MM.1S (cell line): Measurements from ENCODE around the gene MBD5.
A peak's percentile ranks its signal among the peaks of the same experiment; 100 is the strongest.

ENCODE experiments used
- DNase-seq: peaks from one replicate; pipeline ENCODE4 v3.0.0-alpha.2; 2015
- H2AFZ ChIP-seq: fragments of 300-600 bp; sonication (generic); 2 replicates; pipeline ENCODE4 v1.6.0; 2016; ENCODE audit warnings: antibody characterized with exemption, low read length
- H3F3A ChIP-seq: fragments of 300-600 bp; sonication (generic); 2 replicates; pipeline ENCODE4 v1.6.1; 2016; ENCODE audit warnings: mild to moderate bottlenecking, antibody characterized with exemption, low read length, moderate library complexity, mixed read lengths; ENCODE audit not compliant: insufficient read depth
- H3K27ac ChIP-seq: fragments of 300-600 bp; sonication (generic); 2 replicates; pipeline ENCODE4 v1.5.1; 2016; ENCODE audit warnings: mild to moderate bottlenecking, low read length
- H3K27me3 ChIP-seq: fragments of 300-600 bp; sonication (generic); replicated peaks from 2 replicates; pipeline ENCODE4 v1.6.0; 2016; ENCODE audit warnings: low read length; ENCODE audit not compliant: insufficient read depth
- H3K36me3 ChIP-seq: fragments of 300-600 bp; sonication (generic); replicated peaks from 2 replicates; pipeline ENCODE4 v1.6.1; 2016; ENCODE audit warnings: mild to moderate bottlenecking, low read length, mixed read lengths; ENCODE audit not compliant: insufficient read depth
- H3K4me1 ChIP-seq: fragments of 300-600 bp; sonication (generic); 2 replicates; pipeline ENCODE4 v1.6.1; 2016; ENCODE audit warnings: low read length, mixed read lengths
- H3K4me2 ChIP-seq: fragments of 300-600 bp; sonication (generic); 2 replicates; pipeline ENCODE4 v1.6.0; 2016; ENCODE audit warnings: low read depth, low read length
- H3K4me3 ChIP-seq: fragments of 300-600 bp; sonication (generic); 2 replicates; pipeline ENCODE4 v1.5.1; 2016; ENCODE audit warnings: low read length, mixed read lengths
- H3K79me2 ChIP-seq: fragments of 300-600 bp; sonication (generic); 2 replicates; pipeline ENCODE4 v1.6.1; 2016; ENCODE audit warnings: mixed run types, low read length, mixed read lengths
- H3K9ac ChIP-seq: fragments of 300-600 bp; sonication (generic); 2 replicates; pipeline ENCODE4 v1.6.1; 2016; ENCODE audit warnings: low read length, mixed read lengths
- H3K9me2 ChIP-seq: fragments of 300-600 bp; sonication (generic); replicated peaks from 2 replicates; pipeline ENCODE4 v1.6.1; 2016; ENCODE audit warnings: mild to moderate bottlenecking, low read length, mixed read lengths; ENCODE audit not compliant: insufficient read depth
- H3K9me3 ChIP-seq: fragments of 300-600 bp; sonication (generic); replicated peaks from 2 replicates; pipeline ENCODE4 v1.6.1; 2016; ENCODE audit warnings: mild to moderate bottlenecking, low read length, mixed read lengths; ENCODE audit not compliant: insufficient read depth
- H4K20me1 ChIP-seq: fragments of 300-600 bp; sonication (generic); 2 replicates; pipeline ENCODE4 v1.6.1; 2016; ENCODE audit warnings: mild to moderate bottlenecking, low read length, moderate library complexity, mixed read lengths; ENCODE audit not compliant: insufficient read depth
- CTCF ChIP-seq: fragments of 300-600 bp; sonication (generic); IDR thresholded peaks from 2 replicates; pipeline ENCODE4 v1.5.1; 2016; ENCODE audit warnings: antibody characterized with exemption, low read length, mixed read lengths
- EZH2 ChIP-seq: fragments of 300-600 bp; sonication (generic); optimal IDR thresholded peaks from 2 replicates; pipeline ENCODE3; 2017; ENCODE audit warnings: low read depth, mild to moderate bottlenecking, antibody characterized with exemption, low read length, mixed read lengths
- EZH2phosphoT487 ChIP-seq: fragments of 300-600 bp; sonication (generic); IDR thresholded peaks from 2 replicates; pipeline ENCODE4 v1.6.1; 2018; ENCODE audit warnings: antibody characterized with exemption, low read length

MBD5 gene

GRCh38 chr2:148014616-148015015 lies 6.3 kb upstream of the MBD5 start:
- no peaks in the 10 kb centered on the region for H3F3A ChIP-seq
- H3K9ac ChIP-seq = no peak overlapping the region
- no peaks in the 10 kb centered on the region for H3K9me3 ChIP-seq
- H3K27me3 ChIP-seq = no peaks in the 10 kb centered on the region
- no peak overlapping the region for H3K4me3 ChIP-seq
- H3K27ac ChIP-seq = no peak overlapping the region
- peaks cover 98% of the 10 kb centered on the region for H3K79me2 ChIP-seq
- H3K4me2 ChIP-seq = no peak overlapping the region
- no peak for TF ChIP-seq EZH2phosphoT487
- no peak for TF ChIP-seq CTCF
- TF ChIP-seq EZH2 = no peak
- no peak for DNase-seq
- H3K4me1 ChIP-seq = no peaks in the 10 kb centered on the region
- H2AFZ ChIP-seq = no peak overlapping the region
- H4K20me1 ChIP-seq = no peaks in the 10 kb centered on the region
- H3K9me2 ChIP-seq = no peaks in the 10 kb centered on the region
- H3K36me3 ChIP-seq = no peaks in the 10 kb centered on the region

GRCh38 chr2:148020111-148021058 lies 506 bp upstream of the MBD5 start, which contains the start of gene ORC4:
Gene ORC4, minus strand, starts transcription at chr2:148020737. Its CDS starts 44,779 bp downstream, at chr2:147975958.
- Histone ChIP-seq H4K20me1 (no peaks in the 10 kb centered on the region), H3K9me2 (no peaks in the 10 kb centered on the region), H3K4me3 (peak within 1 kb of the TSS; percentile 93), H2AFZ (peak within 1 kb of the TSS; percentile 87), H3K9me3 (no peaks in the 10 kb centered on the region), H3K27me3 (no peaks in the 10 kb centered on the region), H3K9ac (peak within 1 kb of the TSS; percentile 93), H3K36me3 (no peaks in the 10 kb centered on the region), H3K27ac (peak within 1 kb of the TSS; percentile 93), H3K4me1 (peaks cover 20% of the 10 kb centered on the region), H3K79me2 (peaks cover 92% of the 10 kb centered on the region), H3K4me2 (peak within 1 kb of the TSS; percentile 90), H3F3A (peaks cover 22% of the 10 kb centered on the region)
- TF ChIP-seq EZH2phosphoT487 (no peak), CTCF (peak; percentile 40), EZH2 (no peak)
- peak; percentile 99 for DNase-seq

- no peaks in the 10 kb centered on the region for H3K27me3 ChIP-seq
- H3K36me3 ChIP-seq = no peaks in the 10 kb centered on the region
- no peaks in the 10 kb centered on the region for H3K9me2 ChIP-seq
- H4K20me1 ChIP-seq = no peaks in the 10 kb centered on the region
- H2AFZ ChIP-seq = peak overlapping the region; percentile 87; the same call in 1 of the 2 replicates
- peaks cover 22% of the 10 kb centered on the region for H3F3A ChIP-seq
- peaks cover 90% of the 10 kb centered on the region for H3K79me2 ChIP-seq
- peak overlapping the region; percentile 93 for H3K9ac ChIP-seq
- peaks cover 20% of the 10 kb centered on the region for H3K4me1 ChIP-seq
- peak overlapping the region; percentile 93; the same call in 1 of the 2 replicates for H3K27ac ChIP-seq
- TF ChIP-seq EZH2phosphoT487 = no peak
- TF ChIP-seq CTCF = no peak
- no peak for TF ChIP-seq EZH2
- DNase-seq = no peak
- peak overlapping the region; percentile 90 for H3K4me2 ChIP-seq
- no peaks in the 10 kb centered on the region for H3K9me3 ChIP-seq
- peak overlapping the region; percentile 93 for H3K4me3 ChIP-seq
These were observed 995 bp downstream of the MBD5 start for GRCh38 chr2:148021886-148022285.
